C4-2B (cell line): ENCODE data around the gene PDPK1.

ENCODE experiments used
- CTCF ChIP-seq: fragments of 450-650 bp; conservative IDR thresholded peaks from 2 replicates; pipeline ENCODE4 v1.5.1; 2017; ENCODE audit warnings: mild to moderate bottlenecking
- ZFX ChIP-seq: fragments of 450-650 bp; IDR thresholded peaks from 2 replicates; pipeline ENCODE4 v1.6.1; 2017

- TF ChIP-seq CTCF (no peak), ZFX (no peak)
Measured at GRCh38 chr16:2492292-2492691, 45.5 kb upstream of the PDPK1 start.
